GM19328 (cell line): Measurements from ENCODE around the gene ADARB1.

Experiments used
- ATAC-seq: cut with Tn5 transposase; IDR thresholded peaks from one replicate; pipeline ENCODE4 v1.9.1; 2021; ENCODE audit warnings: mild to moderate bottlenecking, moderate library complexity; ENCODE audit not compliant: unreplicated experiment

ADARB1 gene

GRCh38 chr21:45246386-45247320, 172.3 kb downstream of the ADARB1 start:
- no peak for ATAC-seq

- no peak for ATAC-seq
Measured at GRCh38 chr21:45248301-45248892, 174.0 kb downstream of the ADARB1 start.

GRCh38 chr21:45248893-45249381, 174.6 kb downstream of the ADARB1 start:
- ATAC-seq: no peak

- ATAC-seq: no peak
Measured at GRCh38 chr21:45249626-45250025, 175.2 kb downstream of the ADARB1 start.

GRCh38 chr21:45250272-45250671, 175.9 kb downstream of the ADARB1 start:
- ATAC-seq: no peak

GRCh38 chr21:45250914-45251634, 176.7 kb downstream of the ADARB1 start:
- no peak for ATAC-seq

- ATAC-seq: no peak
Measured at GRCh38 chr21:45251635-45252447, 177.5 kb downstream of the ADARB1 start.

GRCh38 chr21:45252448-45252925, 178.1 kb downstream of the ADARB1 start:
- ATAC-seq: no peak

GRCh38 chr21:45253180-45253579, 178.8 kb downstream of the ADARB1 start:
- ATAC-seq: no peak

GRCh38 chr21:45253633-45254459, 179.5 kb downstream of the ADARB1 start:
- no peak for ATAC-seq

- no peak for ATAC-seq
Measured at GRCh38 chr21:45254460-45254930, 180.1 kb downstream of the ADARB1 start.

- no peak for ATAC-seq
Measured at GRCh38 chr21:45255381-45256020, 181.1 kb downstream of the ADARB1 start.

- no peak for ATAC-seq
Measured at GRCh38 chr21:45256021-45256911, 181.9 kb downstream of the ADARB1 start.

- no peak for ATAC-seq
Measured at GRCh38 chr21:45256912-45257672, 182.7 kb downstream of the ADARB1 start.

- no peak for ATAC-seq
Measured at GRCh38 chr21:45257673-45258341, 183.4 kb downstream of the ADARB1 start.

GRCh38 chr21:45258466-45258865, 184.1 kb downstream of the ADARB1 start:
- no peak for ATAC-seq
